ENCODE measurements around the gene UPK3B.
"Not testable (repeated sequence)": the region's sequence is repeated elsewhere in the genome, so short reads cannot be mapped to it uniquely, and the experiment has no call there.

UPK3B gene

DNA sequence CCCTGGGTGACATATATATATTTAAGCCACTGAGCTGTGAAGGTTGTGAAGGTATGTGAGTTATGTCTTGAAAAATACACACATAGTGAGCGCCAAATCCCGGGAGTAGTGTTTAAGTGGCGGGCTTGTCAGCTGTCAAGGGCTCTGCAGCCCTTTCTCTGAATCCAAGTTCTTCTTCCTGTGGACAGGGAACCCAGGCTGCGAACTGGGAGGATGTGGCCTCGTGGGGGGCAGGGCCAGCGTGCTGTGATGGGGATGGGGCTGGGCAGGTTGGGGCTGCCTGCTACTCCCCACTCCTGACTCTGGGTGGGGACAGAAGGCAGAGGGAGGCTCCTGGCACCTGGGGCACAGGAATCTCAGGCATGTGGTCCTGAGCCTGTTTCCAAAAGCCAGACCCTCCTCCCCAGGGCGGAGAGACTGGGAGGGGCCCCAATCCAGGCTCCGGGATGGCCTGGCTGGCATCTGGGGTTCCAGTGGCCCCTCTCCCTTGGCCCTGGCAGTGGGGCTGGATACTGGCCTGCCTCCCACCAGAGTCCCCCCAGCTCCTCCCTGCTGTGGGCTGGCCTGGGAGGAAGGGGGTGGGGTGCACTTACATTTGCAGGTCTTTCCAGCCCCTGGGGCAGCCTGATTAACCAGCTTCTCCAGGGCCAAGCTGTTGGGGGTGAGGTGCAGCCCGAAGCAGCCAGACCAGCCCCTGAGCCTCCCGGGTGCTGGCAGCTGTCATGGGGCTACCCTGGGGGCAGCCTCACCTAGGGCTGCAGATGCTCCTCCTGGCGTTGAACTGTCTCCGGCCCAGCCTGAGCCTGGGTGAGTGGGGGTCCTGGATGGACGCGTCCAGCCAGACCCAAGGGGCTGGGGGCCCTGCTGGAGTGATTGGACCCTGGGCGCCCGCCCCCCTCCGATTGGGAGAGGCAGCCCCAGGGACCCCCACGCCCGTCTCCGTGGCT is at the start of gene UPK3B:
Gene UPK3B (plus strand): TSS at position 622 of the 947 bp plus-strand sequence. CDS start 101 bp downstream, at position 723.
- FAIRE-seq (no peak), DNase-seq (ENCODE audit: insufficient read length, low spot score) (peak; percentile 40)
- no peak for TF ChIP-seq POLR2A (IDR thresholded peaks at IDR 0.05; ENCODE audit: low read depth, low read length)

DNA sequence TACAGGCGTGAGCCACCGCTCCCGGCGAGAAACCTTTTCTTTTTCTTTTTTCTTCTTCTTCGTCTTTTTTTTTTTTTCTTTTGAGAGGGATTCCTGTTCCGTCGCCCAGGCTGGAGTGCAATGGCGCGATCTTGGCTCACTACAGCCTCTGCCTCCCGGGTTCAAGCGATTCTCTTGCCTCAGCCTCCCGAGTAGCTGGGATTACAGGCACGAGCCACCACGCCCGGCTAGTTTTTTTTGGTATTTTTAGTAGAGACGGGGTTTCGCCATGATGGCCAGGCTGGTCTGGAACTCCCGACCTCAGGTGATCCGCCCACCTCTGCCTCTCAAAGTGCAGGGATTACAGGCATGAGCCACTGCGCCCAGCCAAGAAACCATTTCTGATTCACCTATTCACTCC is 49.6 kb upstream of the UPK3B start:
- not testable (repeated sequence) for DNase-seq (ENCODE audit: insufficient read length, low spot score); FAIRE-seq

DNA sequence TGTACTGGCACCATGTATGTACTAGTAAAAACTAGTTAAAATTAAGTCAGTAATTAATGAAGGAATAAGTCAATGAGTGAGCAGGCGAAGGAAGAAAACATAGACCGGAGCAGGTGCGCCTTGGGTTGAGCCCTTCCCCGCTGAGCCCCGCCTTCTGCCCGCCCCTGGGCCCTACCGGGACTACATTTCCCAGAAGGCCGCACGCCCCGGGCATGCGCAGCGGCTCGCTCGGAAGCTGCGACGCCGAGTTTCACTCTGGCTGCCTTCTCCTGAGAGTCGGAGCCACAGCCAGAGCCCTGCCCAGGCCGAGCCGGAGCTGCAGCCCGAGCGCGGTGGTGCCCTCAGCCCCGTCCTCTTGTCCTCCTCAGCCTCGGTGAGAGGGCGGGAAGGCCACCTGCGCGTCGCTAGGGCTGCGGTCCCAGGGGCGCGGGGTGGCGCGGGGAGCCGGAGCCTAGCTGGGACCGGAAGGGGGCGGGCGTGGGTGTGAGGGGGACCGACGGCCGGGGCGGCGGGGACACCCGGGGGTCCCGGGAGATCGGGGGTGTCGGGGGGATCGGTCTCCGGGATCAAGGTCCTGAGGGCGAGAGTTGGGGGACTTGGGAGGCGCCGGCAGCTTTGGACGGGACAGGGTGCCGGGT is 48.8 kb upstream of the UPK3B start, which contains the start of gene DTX2:
Gene DTX2 (plus strand): TSS at position 246 of the 638 bp plus-strand sequence. CDS start 18,801 bp downstream, outside the sequence.
- FAIRE-seq; DNase-seq (ENCODE audit: insufficient read length, low spot score): not testable (repeated sequence)

DNA sequence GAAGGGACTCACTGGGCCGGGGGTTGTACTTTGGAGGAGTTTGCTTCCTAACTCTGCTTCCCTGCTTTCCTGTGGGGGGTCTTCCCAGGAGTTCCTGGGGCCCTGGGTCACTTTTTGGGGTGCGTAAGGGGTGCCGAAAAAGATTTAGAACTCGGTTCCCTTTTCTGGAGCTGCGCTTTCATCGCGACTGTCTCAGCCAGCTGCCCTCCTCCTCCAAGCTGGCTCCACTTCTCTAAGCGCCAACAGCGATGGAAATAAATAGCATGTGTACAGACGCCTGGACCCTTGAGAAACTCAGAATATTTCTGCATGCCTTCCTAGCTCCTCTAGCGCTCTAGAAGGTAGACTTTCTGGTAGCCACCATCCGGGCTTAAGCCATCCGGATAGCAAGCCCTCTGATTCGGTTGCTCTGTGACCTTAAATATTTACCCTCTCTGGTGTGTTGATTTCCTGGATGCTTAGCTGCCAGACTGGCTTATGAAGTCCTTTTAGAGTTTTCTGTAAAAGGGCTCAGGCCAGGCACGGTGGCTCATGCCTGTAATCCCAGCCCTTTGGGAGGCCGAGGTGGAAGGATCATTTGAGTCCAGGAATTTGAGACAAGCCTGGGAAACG is 48.0 kb upstream of the UPK3B start:
- DNase-seq (ENCODE audit: insufficient read length, low spot score); FAIRE-seq: not testable (repeated sequence)

DNA sequence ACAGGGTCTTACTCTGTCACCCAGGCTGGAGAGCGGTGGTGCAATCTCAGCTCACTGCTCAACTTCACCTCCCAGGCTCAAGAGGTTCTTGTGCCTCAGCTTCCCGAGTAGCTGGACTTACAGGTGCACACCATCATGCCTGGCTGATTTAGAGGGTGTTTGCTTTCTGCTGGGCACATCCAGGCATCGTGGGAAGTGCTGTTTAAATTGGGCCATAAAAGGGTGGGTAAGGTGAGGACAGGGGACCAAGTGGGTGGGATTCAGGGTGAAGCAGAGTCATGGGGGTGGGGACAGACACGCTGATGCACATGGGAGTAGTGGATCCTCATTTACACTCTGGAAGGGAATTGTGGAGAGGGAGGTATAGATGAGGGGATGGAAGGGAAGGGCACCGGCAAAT is 45.4 kb upstream of the UPK3B start:
- not testable (repeated sequence) for DNase-seq (ENCODE audit: insufficient read length, low spot score); FAIRE-seq

DNA sequence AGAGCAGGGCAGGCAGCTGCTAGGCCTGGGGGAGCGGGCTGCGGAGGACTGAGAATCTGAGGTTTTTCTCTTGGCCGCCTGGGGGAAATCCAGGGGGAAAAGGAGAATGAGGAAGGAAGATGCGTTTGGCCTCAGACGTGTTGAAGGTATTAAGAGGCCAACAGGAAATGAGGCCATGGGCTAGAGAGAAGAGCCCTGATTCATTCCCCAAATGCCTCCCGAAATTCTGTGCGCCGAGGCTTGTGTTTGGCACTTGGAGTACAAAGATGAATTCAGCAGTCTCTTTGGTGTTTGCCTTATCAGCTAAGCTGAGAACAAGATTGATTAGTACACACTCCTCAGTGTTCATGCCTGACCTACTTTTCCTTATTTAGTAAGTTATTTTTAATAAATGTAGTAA is 44.4 kb upstream of the UPK3B start:
- not testable (repeated sequence) for FAIRE-seq; DNase-seq (ENCODE audit: insufficient read length, low spot score)

DNA sequence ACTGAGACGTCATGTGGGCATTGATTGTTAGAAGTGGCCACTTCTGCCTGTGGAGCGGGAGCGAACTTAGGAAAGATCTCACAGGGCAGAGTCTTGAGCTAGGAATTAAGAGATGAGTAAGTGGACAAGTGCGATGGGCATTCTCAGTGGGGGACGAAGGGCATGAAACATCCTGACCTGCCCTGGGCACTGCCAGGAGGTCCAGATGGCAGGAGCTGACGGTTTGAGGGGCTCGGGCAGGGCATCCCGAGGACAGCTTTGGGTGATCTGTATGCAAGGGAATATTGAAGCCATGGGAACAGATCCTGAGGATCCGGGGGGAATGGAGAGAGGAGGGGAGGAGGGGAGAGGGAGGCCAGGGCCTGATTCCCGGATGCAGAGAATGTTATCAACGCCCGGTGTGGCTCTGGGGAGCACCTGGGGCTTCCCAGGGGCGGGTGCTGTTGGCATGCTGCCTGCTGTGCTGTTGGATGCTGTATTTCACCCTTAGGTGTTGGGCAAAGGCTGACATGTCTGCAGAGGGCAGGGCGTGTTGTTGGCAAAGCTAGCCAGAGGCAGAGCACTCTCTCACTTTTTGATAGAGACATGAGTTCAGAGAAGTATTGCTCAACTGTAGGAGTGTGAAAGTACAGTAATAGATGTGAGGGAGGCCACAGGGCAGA is 42.5 kb upstream of the UPK3B start:
- DNase-seq (ENCODE audit: insufficient read length, low spot score), result peak; percentile 35
- not testable (repeated sequence) for FAIRE-seq

DNA sequence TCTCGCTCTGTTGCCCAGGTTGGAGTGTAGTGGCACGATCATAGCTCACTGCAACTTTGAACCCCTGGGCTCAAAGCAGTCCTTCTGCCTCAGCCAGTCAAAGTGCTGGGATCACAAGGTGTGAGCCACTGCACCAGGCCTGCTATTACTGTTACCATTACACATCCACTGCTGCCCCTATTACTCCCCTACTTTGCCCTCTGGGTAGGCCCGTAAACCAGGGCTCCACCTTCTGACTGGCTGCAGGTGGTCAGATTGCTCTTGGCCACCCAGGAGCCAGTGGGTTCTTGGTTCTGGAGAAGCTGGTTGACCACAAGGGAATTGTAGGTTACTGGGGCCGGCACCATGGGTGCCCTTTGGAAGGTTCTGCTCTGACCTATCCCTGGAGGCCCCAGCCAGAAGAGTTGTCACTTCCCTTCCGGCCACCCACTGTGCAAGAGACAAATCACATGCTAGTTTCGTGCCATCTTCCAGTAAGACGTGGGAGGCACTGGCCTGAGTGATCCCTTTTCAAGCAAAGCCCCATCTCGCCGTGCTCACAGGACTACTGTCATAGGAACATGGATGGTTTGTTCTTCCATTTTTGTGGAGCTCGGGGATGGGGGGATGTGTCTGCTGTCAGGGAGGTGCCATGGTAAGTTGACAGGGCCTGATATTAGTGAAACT is 38.7 kb upstream of the UPK3B start:
- not testable (repeated sequence) for FAIRE-seq; DNase-seq (ENCODE audit: insufficient read length, low spot score)

DNA sequence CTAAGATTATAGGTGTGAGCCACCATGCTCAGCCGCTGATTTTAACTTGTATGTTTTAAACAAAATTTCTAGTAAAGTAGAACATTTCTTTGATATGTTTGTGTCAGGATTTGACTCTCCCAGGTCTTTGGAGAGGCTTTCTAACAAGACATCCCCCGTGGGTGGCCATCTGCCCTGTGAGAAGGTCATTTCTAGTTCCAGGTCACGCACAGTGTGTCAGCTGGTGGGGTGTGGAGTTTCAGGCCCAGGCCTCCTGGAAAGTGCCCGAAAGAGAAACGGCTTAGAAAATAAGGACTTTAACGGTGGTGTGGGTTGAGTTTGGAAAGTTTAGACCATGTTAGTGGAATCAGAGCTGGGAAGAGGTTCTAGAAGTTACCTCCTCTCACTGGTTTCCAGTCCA is 37.3 kb upstream of the UPK3B start:
- DNase-seq (ENCODE audit: insufficient read length, low spot score); FAIRE-seq: not testable (repeated sequence)

DNA sequence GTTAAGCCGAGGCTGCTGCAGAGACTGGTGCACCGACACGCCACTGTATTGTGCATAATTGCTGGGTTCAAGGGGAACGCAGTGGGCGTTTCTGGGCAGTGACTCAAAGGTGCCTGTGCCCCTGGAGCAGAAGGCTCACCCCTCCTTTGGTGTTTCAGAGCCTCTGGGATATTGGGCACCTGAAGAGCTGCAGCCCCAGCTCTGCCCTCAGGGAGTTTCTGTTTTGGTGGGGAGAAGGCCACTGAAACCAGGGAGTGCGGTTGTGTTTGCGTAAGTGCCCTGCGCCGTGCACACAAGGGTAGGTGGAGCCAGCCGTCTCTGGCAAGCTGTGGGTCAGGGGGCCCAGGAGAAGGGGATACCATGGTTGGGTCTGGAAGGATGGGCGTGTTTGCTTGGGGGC is 34.1 kb upstream of the UPK3B start:
- not testable (repeated sequence) for FAIRE-seq; DNase-seq (ENCODE audit: insufficient read length, low spot score)

DNA sequence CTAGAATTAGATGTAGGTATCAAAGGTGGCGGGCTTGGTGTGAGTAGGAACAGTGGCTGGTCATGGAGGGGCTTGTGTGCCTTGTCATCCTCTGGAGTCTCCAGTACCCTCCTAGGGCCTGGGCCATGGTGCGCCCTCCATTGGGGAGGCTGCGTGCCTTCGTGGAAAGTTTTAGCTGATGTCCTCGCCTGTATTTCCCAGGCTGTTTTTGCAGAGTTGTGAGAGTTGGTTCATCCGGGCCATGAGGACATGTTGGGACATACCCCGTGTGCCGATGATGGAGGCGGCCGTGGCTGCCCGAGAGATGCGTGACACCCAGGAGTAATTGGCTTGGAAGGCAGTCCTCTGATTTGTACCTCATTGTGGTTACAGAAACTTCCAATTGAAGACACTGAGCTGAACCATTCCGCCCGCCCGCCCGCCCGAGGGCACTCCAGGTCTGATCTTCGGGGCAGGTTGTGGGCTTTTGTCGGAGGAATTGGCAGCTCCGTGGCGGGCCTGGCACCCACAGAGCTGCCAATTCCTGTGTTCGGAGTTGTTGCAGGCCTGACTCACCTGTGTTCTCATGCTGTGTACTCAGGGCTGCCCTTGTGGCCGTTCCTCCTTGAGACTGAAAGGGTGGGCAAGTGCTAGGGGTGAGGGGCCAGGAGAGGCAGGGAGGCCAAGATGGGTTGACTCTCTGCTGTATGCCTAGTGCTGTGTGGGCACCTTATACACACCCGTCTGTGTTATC is 33.4 kb upstream of the UPK3B start:
- not testable (repeated sequence) for DNase-seq (ENCODE audit: insufficient read length, low spot score); FAIRE-seq

DNA sequence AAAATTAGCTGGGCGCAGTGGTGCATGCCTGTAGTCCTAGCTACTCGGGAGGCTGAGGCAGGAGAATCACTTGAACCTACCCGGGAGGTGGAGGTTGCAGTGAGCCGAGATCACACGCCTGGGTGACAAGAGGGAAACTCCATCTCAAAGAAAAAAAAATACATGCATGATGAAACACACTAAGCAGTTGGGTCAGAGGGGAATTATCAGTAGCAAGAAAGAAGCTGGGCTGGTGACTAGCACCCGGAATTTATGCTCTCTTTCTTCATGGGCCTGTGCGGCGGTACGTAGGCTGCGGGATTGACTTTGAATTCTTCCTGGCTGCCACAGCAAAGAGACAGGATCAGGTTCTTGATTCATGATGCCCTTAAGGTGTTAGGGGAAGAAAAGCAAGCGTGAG is 30.7 kb upstream of the UPK3B start:
- DNase-seq (ENCODE audit: insufficient read length, low spot score); FAIRE-seq: not testable (repeated sequence)

DNA sequence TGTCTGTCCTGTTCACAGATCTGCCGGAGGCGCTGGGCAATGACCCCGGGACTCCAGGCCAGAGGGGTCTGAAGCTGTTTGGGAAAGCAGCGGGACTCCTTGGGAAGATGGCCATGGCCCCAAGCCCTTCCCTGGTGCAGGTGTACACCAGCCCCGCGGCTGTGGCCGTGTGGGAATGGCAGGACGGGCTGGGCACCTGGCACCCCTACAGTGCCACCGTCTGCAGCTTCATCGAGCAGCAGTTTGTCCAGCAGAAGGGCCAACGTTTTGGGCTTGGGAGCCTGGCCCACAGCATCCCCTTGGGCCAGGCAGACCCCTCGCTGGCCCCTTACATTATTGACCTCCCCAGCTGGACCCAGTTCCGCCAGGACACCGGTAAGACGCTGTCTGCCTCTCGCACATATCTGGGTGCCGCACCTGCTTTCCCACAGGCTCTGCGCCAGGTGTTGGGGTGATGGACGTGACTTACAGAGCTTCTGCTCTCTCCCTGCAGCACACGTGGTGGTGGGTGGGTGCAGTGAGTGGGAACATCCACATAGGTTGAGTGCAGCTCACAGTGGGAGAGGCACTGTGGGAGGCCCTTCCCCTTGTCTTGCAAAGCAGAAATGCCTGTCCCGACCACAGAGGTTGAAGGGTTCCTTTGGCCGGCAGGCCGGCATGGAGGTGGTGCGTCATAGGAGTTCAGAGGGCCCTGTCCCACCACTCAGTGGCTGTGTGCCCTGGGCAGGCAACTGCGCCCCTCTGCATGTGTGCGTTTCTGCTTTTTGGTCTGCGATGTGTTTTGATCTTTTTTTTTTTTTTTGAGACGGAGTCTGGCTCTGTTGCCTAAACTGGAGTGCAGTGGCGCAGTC is 29.7 kb upstream of the UPK3B start:
- not testable (repeated sequence) for DNase-seq (ENCODE audit: insufficient read length, low spot score); FAIRE-seq

DNA sequence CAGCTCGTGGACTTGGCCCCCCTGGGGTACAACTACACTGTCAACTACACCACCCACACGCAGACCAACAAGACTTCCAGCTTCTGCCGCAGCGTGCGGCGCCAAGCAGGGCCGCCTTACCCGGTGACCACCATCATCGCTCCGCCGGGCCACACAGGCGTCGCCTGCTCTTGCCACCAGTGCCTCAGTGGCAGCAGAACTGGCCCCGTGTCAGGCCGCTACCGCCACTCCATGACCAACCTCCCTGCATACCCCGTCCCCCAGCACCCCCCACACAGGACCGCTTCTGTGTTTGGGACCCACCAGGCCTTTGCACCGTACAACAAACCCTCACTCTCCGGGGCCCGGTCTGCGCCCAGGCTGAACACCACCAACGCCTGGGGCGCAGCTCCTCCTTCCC is 27.7 kb upstream of the UPK3B start:
- not testable (repeated sequence) for DNase-seq (ENCODE audit: insufficient read length, low spot score); FAIRE-seq

DNA sequence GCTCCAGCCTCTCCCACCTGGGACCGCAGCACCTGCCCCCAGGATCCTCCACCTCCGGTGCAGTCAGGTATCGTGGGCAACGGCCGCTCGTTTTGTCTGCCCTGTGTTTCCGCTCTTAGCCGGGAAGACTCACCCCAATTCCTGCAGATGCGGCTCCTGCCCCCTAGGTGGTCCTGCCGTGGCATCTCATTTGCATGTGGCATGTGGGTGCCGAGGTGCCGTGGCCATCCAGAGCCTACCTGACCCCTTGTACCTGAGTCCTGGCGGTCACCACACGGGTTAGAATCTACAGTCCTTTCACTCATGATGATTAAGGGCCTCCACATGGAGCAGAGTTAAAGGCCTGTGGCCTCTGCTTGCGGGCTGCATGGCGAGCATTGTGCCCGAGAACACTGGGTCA is 27.3 kb upstream of the UPK3B start:
- not testable (repeated sequence) for FAIRE-seq; DNase-seq (ENCODE audit: insufficient read length, low spot score)

DNA sequence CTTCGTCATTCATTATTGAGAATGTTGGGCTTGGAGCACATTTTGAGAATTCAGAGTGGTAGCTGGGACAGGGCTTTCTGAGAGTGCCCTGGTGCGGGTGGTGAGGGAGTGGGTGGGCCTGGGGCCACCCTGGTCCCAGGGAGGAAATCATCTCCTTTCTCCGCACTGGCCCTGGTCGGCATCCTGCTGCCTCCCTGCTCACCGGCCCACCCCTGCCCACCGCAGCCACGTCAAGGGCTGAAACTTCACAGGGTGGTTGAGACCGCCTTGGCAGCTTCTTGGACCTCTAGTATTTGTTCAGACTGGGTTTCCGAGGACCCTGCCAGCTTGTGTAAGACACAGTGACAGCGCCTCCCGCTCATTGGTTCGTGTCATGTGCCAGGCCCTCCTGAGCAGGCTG is 25.9 kb upstream of the UPK3B start:
- DNase-seq (ENCODE audit: insufficient read length, low spot score); FAIRE-seq: not testable (repeated sequence)

DNA sequence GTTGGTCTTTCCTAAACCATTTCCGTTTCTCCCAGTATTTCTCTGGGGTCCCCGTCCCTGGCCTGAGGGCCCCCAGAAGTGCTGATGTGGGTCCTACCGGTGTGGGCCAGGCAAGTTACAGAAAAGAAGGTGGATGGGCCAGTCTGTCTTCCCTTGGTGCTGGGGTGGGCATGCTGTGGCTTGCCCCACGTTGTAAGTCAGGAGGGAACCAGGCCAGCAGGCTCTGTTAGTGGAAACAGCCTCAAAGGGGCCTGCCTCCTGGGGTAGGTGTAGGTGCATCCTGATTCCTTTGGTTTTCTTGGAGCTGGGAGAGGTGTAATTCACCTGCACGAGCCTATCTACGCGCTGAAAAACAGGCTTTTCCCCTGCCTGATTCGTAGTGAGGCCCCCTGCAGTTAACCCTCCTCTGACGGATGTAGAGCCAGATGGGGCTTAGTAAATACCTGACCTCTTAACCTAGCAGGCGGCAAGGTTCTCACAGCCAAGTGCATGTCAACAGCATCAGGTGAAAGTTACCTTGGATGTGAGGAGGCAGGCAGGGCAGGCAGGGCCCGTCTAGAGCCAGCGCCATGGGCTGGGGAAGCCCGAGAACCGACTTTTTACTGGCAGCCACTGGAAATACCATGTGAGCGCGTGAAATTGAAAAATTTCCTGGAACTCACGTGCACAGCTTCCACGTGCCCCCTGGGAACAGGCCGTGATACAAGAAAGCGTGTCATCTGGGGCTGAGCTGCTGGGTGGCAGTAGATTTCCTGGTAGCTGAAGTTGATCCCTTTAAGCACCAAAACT is 24.3 kb upstream of the UPK3B start:
- FAIRE-seq; DNase-seq (ENCODE audit: insufficient read length, low spot score): not testable (repeated sequence)

Data from H54 (cell line).